Caco-2 (cell line): ENCODE data around the gene SLC18B1. TPM values are rescaled to one million over a fixed set of nuclear protein-coding genes. Genes with fewer than 3 reads are reported as not detected.

Experiments used
- BruUV-seq: library from RNA; stranded (reverse); fragments of 400-500 nt; replicated peaks from 2 replicates; lab custom pipeline; 2021; lab: Mats Ljungman, UMichigan
- CTCF ChIA-PET: fragments of 300-600 bp; sonication (Branson Sonifier 250); formaldehyde crosslinking; loops from one replicate; lab custom pipeline; 2022; ENCODE audit warnings: antibody characterized with exemption; lab: Charles Lee
- POLR2A ChIA-PET: fragments of 300-600 bp; sonication (Branson Sonifier 250); formaldehyde crosslinking; loops from one replicate; lab custom pipeline; 2022; ENCODE audit warnings: antibody characterized with exemption; lab: Charles Lee
- DNase-seq, 2 experiments: peaks; one replicate each; pipeline versions ENCODE4 v3.0.0 to v3.0.0-alpha.2; 2020 to 2022
- H3K27me3 ChIP-seq: replicated peaks from 2 replicates; pipeline ENCODE4 v1.6.0; 2011; ENCODE audit warnings: low read length; ENCODE audit not compliant: control insufficient read depth, insufficient read depth
- H3K36me3 ChIP-seq: 2 replicates; pipeline ENCODE4 v1.5.1; 2011; ENCODE audit warnings: low read length; ENCODE audit not compliant: control insufficient read depth, insufficient read depth
- H3K4me1 ChIP-seq: fragments of 250-450 bp; sonication (Bioruptor Pico); 2 replicates; pipeline ENCODE4 v1.5.1; 2020; ENCODE audit warnings: mild to moderate bottlenecking
- H3K4me3 ChIP-seq: 2 replicates; pipeline ENCODE4 v1.5.1; 2011; ENCODE audit warnings: low read depth, mild to moderate bottlenecking, control low read depth, low read length
- H3K9me3 ChIP-seq: fragments of 250-450 bp; sonication (Bioruptor Pico); 2 replicates; pipeline ENCODE4 v1.5.1; 2020; ENCODE audit warnings: mild to moderate bottlenecking, moderate library complexity
- H3K27ac Mint-ChIP-seq: one replicate; pipeline ENCODE4 v1.8.0; 2022; ENCODE audit warnings: mixed read lengths; ENCODE audit not compliant: unreplicated experiment
- H3K27me3 Mint-ChIP-seq: one replicate; pipeline ENCODE4 v1.8.0; 2022; ENCODE audit warnings: mixed read lengths; ENCODE audit not compliant: insufficient read depth, unreplicated experiment
- H3K36me3 Mint-ChIP-seq: one replicate; pipeline ENCODE4 v1.8.0; 2022; ENCODE audit warnings: mild to moderate bottlenecking, mixed read lengths; ENCODE audit not compliant: insufficient read depth, unreplicated experiment
- H3K4me1 Mint-ChIP-seq: one replicate; pipeline ENCODE4 v1.8.0; 2022; ENCODE audit warnings: low read depth, mixed read lengths; ENCODE audit not compliant: unreplicated experiment
- H3K4me3 Mint-ChIP-seq: one replicate; pipeline ENCODE4 v1.8.0; 2022; ENCODE audit warnings: mild to moderate bottlenecking, moderate library complexity, mixed read lengths; ENCODE audit not compliant: unreplicated experiment
- H3K9me3 Mint-ChIP-seq: one replicate; pipeline ENCODE4 v1.8.0; 2022; ENCODE audit warnings: mixed read lengths; ENCODE audit not compliant: unreplicated experiment
- CTCF ChIP-seq, 2 experiments: fragments of 200-600 bp in 1 of 2; IDR thresholded peaks; 1 replicate in 1 of 2; 2 replicates in 1 of 2; pipeline versions ENCODE4 v1.5.1 to v1.8.0; 2011 to 2022; ENCODE audit warnings: antibody characterized with exemption in 1 of 2, control low read depth in 1 of 2, inconsistent platforms in 1 of 2, low read depth in 1 of 2, low read length in 1 of 2, mild to moderate bottlenecking in 1 of 2, moderate library complexity in 1 of 2; ENCODE audit not compliant: insufficient read depth in 1 of 2, severe bottlenecking in 1 of 2, unreplicated experiment in 1 of 2
- intact Hi-C: fragments of 100-400 bp; cut with micrococcal nuclease; formaldehyde crosslinking; loops from one replicate; pipeline ENCODE4 v1.10.0; 2022; ENCODE audit not compliant: unreplicated experiment
- total RNA-seq: library from RNA; stranded (reverse); gene quantifications from 2 replicates; pipeline ENCODE4 v1.2.3, GENCODE V29; 2022

Gene SLC18B1
- total RNA-seq, 1 experiment from 2014 or later = 7.8 TPM

- CTCF ChIA-PET = interaction anchor here (0.6 to 0.8 kb wide), 2 partner anchors 12 to 13 kb away, joined by 3 to 4 read pairs; no protein-coding TSS in a partner anchor
- no peaks in the 10 kb centered on the region for H3K9me3 ChIP-seq
- peak overlapping the region; percentile 98 for H3K27ac Mint-ChIP-seq
- H3K27me3 ChIP-seq = no peaks in the 10 kb centered on the region
- H3K4me1 ChIP-seq = peaks cover 5% of the 10 kb centered on the region; the same call in 1 of the 2 replicates
- no TSS peak for BruUV-seq
- DNase-seq = no peak
- peaks cover 4% of the 10 kb centered on the region for H3K27me3 Mint-ChIP-seq
- H3K4me3 ChIP-seq = peak overlapping the region; percentile 69
- H3K4me3 Mint-ChIP-seq = peak overlapping the region; percentile 97
- intact Hi-C loops = no loop called here
- H3K36me3 ChIP-seq = peaks cover 10% of the 10 kb centered on the region
- no peak for TF ChIP-seq CTCF (IDR thresholded peaks at IDR 0.05; ENCODE audit: insufficient read depth in 1 of 2, low read depth in 1 of 2, low read length in 1 of 2, severe bottlenecking in 1 of 2, unreplicated experiment in 1 of 2)
- POLR2A ChIA-PET = interaction anchor here (0.6 to 1.1 kb wide), 2 partner anchors 14 to 886 kb away, joined by 3 to 4 read pairs; partner anchors contain the start of gene SLC18B1
- H3K36me3 Mint-ChIP-seq = peaks cover 46% of the 10 kb centered on the region
- H3K9me3 Mint-ChIP-seq = no peaks in the 10 kb centered on the region
- peaks cover 6% of the 10 kb centered on the region for H3K4me1 Mint-ChIP-seq
Measured at GRCh38 chr6:132812255-132812732, 13.9 kb upstream of the SLC18B1 start.

- no TSS peak for BruUV-seq
- Mint-ChIP-seq H3K9me3 (no peaks in the 10 kb centered on the region), H3K27ac (no peak overlapping the region), H3K4me1 (peaks cover 6% of the 10 kb centered on the region), H3K27me3 (peaks cover 4% of the 10 kb centered on the region), H3K36me3 (peaks cover 36% of the 10 kb centered on the region), H3K4me3 (no peak overlapping the region)
- Histone ChIP-seq H3K27me3 (no peaks in the 10 kb centered on the region), H3K36me3 (peaks cover 8% of the 10 kb centered on the region), H3K4me3 (no peak overlapping the region), H3K4me1 (peaks cover 5% of the 10 kb centered on the region; the same call in 1 of the 2 replicates), H3K9me3 (no peaks in the 10 kb centered on the region)
- TF ChIP-seq CTCF (IDR thresholded peaks at IDR 0.05; ENCODE audit: insufficient read depth in 1 of 2, low read depth in 1 of 2, low read length in 1 of 2, severe bottlenecking in 1 of 2, unreplicated experiment in 1 of 2) = no peak
- DNase-seq = no peak
- intact Hi-C loops = no loop called here
- ChIA-PET POLR2A (no interaction called here), CTCF (no interaction called here)
Measured at GRCh38 chr6:132811276-132811675, 12.8 kb upstream of the SLC18B1 start.

- TF ChIP-seq CTCF (IDR thresholded peaks at IDR 0.05; ENCODE audit: insufficient read depth in 1 of 2, low read depth in 1 of 2, low read length in 1 of 2, severe bottlenecking in 1 of 2, unreplicated experiment in 1 of 2) = no peak
- Histone ChIP-seq H3K4me1 (no peaks in the 10 kb centered on the region), H3K27me3 (no peaks in the 10 kb centered on the region), H3K36me3 (no peaks in the 10 kb centered on the region), H3K9me3 (no peaks in the 10 kb centered on the region), H3K4me3 (no peak overlapping the region)
- Mint-ChIP-seq H3K27ac (no peak overlapping the region), H3K27me3 (peaks cover 4% of the 10 kb centered on the region), H3K4me3 (no peak overlapping the region), H3K36me3 (no peaks in the 10 kb centered on the region), H3K4me1 (no peaks in the 10 kb centered on the region), H3K9me3 (peaks cover 12% of the 10 kb centered on the region)
- ChIA-PET POLR2A (no interaction called here), CTCF (no interaction called here)
- intact Hi-C loops = no loop called here
- no TSS peak for BruUV-seq
- no peak for DNase-seq
Measured at GRCh38 chr6:132805548-132805947, 7.1 kb upstream of the SLC18B1 start.
